OCI-M1 (cell line): ENCODE data around the gene ADGRB3.

Source experiments
- DNase-seq: peaks from one replicate; lab custom pipeline; 2025; lab: John Stamatoyannopoulos, UW

Gene ADGRB3

DNA sequence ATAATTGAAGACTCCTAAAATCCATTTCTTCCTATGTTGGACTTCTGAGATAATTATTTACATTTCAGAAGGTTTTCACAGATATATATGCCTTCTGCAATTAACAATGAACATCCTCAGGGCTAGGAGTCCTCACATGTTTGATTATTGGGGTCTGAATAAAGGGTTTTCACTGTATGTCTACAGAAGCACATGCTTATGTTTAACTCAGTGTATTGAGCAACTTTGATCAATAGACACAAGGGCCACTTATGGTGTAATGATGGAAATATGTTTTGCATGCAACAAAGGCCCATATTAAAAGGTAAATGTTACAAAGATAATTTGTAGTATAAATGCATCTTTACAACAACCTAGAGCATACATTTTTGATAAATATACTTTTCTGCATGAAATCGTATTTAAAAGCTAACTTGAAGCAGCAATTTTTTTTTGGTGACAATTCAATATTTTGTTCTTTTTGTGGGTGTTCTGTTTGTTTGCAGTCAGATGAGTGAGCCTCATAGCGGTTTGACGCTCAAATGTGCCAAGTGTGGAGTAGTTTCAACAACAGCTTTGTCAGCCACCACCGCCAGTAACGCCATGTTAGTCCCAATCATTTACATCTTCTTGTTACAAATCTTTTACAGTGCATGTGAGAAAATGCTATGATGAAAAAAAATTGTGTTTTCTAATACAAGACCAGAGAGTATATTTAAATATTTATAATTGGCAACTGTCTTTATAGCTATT lies 703.5 kb downstream of the ADGRB3 start:
- DNase-seq, result no peak

DNA sequence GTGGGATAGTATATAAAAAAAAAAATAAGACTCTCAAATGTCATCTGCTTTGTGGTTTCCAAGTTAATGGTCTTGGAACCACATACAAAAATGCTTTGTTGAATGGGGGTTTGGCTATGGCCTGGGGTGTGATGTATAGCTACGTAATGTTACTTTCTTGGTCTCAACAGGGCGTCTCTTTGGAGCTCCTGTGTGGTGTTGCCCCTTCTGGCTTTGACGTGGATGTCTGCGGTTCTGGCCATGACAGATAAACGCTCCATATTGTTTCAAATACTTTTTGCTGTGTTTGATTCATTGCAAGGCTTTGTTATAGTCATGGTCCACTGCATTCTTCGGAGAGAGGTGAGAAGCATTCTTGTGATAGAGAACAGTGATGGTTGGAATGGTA lies 704.1 kb downstream of the ADGRB3 start:
- DNase-seq, result no peak

DNA sequence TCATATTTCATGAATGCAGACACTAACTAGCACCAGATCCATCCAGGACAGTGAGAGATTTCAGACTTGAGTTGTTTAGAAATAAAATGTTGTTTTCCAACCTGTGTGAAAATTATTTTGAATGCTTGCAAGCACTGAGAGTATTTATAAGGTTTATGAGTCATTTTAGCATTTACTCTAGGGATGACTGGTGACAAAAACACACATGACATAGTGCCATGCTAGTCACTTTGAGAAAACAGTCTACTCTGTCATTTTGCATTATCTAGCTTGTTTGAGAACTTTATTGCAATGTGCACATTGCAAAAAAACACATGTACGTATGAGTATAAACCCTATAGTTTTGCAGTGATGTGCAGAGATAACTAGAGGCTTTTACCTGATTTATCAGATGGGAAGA lies 705.1 kb downstream of the ADGRB3 start:
- no peak for DNase-seq

DNA sequence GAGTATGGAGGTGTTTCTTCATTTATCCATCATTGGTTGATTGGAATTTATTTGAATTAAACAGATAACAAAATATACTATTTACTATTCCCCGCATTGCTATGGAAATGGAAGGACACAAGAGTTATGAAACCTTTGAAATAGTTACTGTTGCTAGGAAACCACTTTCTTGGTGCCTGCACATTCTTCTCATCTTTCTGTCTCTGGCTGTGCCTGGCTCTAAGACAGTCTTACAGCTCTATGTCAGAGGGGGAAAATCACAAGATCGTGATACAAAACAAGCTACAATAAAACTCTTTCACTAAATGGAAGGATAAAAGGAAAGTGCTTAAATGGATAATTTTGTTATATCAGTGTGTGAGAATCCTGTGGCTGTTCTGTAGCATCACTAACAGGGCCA lies 708.8 kb downstream of the ADGRB3 start:
- DNase-seq, result no peak

DNA sequence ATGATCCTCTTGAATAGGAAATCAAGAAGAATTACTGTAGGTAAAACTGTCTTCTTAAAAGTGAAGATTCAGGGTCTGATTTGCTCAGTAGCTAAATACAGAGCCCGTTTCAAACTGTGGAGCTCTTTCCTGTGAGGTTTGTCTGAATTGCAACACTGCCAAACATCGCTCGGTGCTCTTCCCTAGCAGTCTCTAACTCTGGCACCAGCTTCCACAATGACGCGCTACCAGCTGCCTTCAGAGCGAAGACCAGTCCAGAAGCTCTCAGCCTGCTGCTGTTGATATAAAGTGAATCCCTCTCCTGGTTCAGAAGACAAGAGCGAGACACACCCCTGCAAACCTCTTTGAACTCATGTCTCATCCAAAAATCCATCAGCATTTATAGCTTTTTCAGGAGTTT lies 714.7 kb downstream of the ADGRB3 start:
- no peak for DNase-seq

DNA sequence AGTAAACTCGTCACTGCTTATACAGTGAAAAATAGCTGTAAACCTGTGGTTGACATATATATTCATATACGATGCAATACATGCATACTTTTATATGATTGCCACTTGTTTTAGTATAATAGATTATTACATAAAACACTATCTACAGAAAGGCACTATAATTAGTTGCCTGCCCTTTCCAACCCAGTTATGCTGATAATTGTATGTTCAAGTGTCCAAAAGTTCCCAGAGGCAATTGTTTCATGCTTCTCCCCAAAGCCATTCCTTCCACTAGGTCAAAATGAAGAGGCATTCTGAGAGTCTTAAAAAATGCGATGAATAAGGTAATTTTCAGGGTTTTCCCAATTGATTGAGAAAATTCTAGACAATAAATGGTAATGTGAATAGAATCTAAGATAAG lies 727.1 kb downstream of the ADGRB3 start:
- no peak for DNase-seq

DNA sequence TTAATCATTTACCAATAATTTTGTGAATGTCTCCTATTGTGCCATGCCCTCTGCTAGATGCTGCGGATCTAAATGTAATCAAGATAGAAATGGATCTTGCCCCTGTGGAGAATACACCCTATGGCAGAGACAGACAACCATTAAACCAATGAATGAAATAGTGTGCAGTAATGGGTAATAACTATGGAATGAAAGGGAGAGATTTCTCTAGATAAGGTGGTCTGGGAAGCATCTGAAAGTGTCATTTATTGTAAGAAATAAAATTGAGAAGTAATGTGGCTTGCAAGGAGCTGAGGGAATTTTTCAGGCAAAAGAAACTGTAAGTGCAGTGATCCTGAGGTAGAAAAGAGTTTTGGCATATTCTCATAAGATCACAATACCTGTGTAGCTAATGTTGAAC lies 731.7 kb downstream of the ADGRB3 start:
- no peak for DNase-seq

DNA sequence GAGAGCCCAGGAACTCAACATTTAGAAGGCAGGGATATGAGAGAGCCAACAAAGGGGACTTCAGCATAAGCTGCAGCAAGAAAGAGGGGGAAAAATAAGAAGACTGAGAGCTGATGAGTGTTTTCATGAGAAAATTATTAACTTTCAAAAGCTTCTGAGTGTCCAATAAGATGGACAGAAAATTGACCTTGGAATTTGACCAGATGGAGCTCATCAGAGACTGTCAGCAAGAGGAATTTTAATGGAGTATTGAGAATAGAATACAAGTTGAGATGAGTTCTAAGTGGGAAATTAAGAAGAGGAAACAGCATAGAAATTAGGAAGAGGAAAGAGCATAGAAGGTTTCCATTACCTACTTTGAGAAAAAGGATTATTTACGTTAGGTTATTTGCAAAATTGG lies 733.5 kb downstream of the ADGRB3 start:
- DNase-seq, result no peak

DNA sequence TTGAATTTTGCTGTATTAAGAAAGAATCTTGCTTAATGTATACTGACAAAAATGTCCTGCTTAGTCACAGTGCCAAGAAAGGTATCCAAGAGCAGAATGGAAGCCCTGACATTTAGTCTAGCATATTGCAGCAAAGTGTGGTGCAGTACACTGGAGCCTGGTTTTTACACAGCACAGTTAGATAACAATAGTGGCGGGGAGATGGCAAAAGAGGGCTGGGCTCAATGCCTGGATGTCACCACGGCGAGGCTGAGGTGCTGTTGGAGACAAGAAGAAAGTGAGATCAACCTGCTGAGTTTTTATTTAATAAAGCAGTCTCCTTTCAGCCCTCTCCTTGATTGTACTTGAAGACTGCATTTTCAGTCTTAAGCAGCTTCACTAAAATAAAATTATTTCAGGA lies 735.7 kb downstream of the ADGRB3 start:
- DNase-seq, result peak; percentile 30

DNA sequence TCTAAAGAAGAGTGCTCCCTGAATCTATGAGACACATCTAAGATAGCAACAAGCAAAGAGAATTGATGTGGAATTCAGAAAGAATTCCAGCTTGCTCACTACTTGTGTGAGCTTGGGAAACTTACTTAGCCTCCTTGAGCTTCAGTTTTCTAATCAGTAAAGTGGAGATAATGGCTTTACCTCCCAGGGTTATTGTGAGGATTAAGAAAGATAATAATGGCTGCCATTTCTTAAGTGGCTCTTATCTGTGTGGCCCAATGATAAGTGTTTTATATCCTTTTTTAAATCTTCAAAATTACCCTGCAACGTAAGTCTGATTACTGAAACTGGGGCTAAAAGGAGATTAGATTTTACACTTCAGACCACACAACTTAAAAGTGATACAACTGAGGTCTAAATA lies 743.2 kb downstream of the ADGRB3 start:
- no peak for DNase-seq

DNA sequence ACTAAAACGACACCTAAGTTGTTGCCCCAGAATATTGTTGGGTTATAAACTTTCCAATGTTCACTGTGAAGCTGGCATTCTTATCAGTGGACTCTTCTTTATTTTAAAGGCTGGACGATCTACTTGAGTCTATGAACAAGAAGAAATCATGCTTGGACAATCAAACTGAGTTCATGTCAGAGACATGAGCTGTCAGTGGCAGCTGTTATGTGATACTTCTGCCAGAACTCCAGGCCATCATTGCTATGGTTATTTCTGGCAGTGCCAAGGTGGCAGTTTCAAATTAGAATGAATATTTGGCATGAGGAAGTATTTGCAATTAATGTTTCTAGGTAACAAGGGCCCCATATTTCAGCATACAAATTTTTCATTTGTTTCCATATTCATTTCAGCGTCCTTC lies 744.4 kb downstream of the ADGRB3 start:
- no peak for DNase-seq

DNA sequence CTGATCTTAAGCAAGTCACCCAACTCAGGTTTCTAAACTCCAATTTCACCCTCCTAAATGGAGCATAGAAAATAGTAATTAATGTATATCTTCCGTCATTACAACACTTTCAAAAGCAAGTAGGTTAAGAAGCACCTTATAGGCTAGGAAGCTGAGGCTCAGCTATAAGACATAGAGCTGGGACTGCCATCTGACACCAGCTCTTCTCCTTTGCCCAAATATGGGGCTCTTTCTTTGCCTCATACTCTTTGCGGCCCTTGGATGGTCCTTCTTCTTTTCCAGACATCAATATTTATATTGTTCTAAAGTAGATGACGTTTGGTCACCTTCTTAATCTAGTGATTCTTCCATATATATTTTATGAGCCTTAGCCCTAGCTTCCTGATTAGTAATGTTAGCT lies 748.5 kb downstream of the ADGRB3 start:
- no peak for DNase-seq

DNA sequence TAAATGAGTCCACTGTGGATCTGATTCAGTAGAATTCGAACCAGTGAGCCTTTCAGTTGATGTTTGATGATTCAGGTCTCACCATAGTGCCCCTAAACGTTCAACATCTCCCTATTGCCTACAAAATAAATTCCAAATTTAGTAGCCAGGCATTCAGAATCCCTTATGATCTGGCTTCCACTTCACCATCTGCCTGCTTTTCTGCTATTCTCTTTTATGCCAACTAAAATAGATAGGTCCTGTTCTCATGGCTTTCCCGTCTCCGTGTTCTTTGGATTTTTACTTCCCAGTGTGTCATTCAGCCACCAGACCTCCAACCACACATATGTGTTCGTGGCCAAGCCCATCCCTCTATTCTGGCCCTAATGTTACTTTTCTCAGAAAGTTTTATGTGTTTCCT lies 751.3 kb downstream of the ADGRB3 start:
- DNase-seq, result no peak

DNA sequence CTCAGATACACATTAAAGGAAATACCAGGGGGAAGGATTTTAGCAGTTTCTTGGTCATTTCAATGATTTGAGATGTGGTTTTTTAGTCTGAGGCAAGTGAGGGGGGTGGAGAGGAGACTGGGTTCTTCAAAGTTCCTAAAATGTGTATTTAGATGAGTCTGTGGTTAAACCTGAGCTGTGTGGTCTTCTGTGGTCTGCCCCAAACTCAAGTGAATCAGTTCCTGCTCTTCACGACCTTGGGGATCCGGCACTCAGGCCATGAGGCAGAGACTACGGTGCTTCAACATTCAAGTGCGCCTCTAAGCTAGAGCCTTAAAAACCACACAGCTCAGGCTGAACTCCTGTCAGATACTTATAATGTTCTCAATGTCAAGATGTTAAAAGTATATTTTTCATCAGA lies 755.0 kb downstream of the ADGRB3 start:
- no peak for DNase-seq

DNA sequence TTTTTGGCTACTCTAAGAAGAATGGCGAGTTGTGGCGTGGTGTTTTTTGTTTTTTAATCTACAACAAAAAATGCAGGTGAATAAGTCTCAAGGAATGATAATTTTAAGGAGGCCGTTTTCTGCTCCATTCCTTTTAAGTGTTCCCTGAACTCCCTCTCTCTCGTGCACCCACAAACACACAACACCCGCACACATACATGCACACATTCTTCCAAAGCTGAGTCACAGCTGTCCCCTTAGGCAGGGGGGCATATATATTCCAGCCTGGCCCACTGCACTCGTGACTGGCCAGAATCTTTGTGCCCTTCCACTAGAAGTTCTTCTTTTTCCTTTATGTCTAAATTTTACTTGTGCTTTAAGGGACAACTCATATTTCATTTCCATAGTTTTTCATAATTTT lies 756.0 kb downstream of the ADGRB3 start:
- DNase-seq, result no peak

DNA sequence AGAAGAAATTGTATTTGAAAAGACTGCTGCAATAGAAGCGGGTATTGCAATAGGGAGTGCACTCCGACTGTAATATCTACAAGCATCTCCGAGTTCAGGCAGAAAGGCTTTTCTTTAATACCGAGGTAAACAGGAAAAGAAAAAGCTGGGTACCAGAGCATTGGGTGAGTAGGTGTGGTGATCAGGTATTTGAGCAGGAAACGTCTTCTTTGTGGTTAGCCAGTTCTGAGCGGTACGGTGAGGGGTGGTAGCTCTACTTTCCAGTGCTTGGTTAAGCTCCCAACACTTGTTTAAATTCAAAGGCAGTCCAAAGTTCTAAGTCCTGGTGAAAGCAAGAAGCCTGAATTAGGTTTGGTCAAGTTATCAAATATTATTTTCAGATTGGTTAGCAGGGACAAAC lies 757.7 kb downstream of the ADGRB3 start:
- no peak for DNase-seq

DNA sequence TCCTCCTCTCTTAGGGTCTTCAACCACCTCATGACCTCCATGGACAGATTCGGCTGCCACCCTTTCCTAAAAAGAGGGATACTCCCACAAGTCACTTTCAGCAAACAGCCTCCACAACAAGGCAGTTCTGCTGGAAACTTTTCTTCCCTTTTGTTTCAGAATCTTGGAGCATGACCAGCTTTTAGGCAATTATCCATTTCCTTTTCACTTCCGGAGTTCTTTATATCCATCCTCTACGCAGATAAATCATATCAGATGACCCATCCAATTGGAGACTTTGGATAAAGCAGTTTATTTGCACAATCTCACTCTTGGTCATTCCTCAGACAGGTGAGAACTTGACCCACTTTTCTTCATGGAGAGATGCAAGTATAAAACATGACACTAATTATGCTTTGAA lies 763.2 kb downstream of the ADGRB3 start:
- DNase-seq, result no peak

DNA sequence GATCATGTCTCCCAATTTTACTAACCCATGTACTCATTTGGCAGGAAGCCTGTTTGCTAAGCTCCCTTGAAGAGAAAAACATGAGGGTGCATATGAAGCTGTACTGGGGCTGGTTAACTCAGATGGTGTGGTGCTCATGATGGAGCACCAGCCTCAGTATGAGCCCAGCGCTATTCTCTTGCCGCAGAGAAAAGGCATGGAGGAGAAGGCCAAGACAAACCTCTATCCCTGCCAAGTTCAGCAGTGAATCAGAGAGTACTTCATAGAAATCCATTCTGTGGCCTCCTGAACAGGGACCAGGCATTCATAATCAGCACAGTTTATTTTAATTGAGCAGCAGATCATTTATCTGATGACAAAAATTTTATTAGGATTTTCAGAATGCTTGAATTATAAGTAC lies 763.6 kb downstream of the ADGRB3 start:
- DNase-seq, result no peak

DNA sequence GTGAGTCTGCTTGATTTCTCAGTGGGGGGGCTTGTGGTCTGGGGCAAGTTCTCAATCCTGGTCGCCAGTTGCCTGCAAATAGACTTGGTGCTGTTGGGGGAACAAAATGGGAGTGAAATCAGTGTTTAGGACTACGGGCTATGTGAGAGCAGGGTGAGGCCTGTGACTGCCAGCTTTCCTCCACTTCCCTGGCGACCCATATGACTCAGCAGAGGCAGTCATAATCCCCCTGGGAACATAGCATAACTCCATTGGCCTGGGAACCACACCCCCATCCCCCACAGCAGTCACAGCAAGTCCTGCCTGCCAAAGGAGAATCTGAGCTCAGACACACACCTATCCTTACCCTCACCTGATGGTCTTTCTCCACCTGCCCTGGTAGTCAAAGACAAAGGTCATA lies 773.8 kb downstream of the ADGRB3 start:
- no peak for DNase-seq

DNA sequence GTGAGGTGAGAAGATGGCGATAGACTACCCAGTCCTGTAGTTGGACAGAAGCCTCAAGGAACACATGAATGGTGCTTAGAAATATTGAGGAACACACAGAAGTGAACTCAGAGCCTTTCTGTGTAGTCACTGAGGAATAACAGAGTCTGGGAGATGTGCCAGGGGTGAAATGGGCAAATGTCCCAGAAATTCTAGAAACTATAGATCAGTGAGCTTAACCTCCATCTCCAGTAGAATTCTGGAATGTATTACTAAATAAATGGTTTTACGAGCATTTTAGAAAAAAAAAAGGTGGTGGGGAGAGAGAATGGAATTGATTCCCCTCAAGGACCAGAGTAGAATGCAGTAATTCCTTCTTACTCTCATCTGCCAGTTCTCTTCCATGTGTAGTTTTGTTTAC lies 781.7 kb downstream of the ADGRB3 start:
- DNase-seq, result no peak

DNA sequence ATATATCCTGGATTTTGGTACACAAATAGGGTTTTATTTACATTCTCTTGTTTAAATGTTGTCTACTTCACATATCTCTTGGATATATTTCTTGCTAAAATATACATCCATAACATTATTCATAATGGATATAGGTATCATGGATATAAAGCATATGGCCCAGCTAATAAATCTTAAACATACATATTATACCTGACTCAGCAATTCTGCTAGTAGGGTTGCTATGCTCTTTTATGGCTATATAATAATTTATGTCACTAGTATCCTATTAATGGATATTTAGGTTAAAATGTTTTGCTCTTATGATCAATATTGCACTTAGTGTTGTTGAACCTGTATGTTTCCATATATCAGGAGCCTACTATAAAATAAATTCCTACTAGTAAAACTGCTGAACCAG lies 786.2 kb downstream of the ADGRB3 start:
- no peak for DNase-seq

DNA sequence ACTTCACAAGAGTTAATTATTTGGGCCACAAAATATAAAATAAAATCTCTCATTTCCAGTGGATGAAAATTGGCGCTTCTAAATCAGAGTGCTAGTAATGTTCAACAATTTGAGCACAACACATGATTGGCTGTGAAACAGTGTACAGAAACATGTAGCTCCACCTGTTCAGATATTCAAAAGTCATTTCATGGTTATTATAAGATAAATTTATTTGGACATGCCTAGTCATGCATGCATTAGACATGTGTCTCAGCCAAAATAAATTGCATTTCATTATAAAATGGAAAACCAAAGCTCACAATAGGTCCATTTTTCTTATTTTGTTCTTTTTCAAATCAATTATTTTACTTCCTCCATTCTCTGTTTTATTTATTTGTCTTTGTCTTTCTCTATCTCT lies 786.9 kb downstream of the ADGRB3 start:
- DNase-seq, result no peak

DNA sequence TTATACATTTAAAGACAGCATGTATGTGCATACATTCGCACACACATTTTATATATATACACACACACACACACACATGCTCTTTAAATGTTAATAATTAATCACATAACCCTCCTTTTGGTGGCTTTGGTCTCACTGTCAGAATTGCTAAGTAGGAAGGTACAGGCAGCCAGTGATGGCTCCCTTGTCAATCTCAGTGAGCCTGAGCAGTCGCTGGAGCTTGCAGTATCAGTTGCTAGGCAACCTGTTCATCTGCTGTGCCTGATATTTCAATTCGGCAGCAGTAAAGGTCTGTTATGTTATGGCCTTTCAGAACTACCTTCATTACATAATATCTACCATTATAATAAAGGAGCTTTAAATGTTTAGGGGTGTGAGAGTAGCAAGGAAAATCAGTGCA lies 787.4 kb downstream of the ADGRB3 start:
- no peak for DNase-seq

DNA sequence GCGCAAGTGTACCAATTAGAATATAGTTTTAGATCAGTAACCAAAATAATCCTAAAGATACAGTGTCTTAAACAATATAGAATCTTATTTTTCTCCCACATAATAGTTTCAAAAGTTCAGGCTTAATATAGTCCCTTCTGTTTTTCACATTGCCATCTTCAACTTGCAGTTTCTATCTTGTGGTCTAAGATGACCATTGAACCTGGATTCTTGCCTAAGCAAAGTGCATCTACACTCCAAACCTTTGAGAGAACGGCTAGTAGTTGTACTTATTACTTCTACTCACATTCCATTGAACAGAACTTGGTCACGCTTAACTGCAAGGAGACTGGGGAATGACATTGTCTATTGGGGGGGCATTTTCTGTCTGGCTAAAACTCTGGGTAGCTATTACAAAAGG lies 788.7 kb downstream of the ADGRB3 start:
- DNase-seq, result no peak

DNA sequence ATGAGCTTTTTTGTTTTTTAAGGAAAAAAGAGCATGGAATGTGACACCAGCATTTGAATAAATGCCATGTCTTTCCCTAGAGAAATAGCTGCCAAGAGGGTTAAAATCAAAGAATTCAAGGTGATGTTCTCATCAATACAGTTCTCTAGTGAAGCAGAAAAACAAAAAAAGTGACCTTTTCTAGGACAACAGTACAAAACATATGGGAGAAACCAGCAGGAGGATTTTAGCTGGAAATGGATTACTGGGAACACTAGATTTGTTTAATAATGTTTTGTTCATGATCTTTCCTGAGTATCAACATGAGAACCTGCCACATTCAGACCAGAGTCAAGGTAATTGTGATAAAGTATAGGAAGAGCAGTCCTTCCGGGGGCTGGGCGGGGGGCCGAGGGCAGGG lies 789.5 kb downstream of the ADGRB3 start:
- DNase-seq, result no peak
